ENCODE measurements around the gene OMA1. TPM values are rescaled to one million over a fixed set of nuclear protein-coding genes. Genes with fewer than 3 reads are reported as not detected.
"Not testable (repeated sequence)": the region's sequence is repeated elsewhere in the genome, so short reads cannot be mapped to it uniquely, and the experiment has no call there.

Gene OMA1
- total RNA-seq, 4 donors from 2014 or later: 17.9 to 31.5 (median 27.8) TPM

GRCh38 chr1:58500043-58500442, 46.5 kb downstream of the OMA1 start:
- Histone ChIP-seq H3K36me3 (peaks cover 28% of the 10 kb centered on the region), H3K27me3 (no peaks in the 10 kb centered on the region), H3K9me3 (no peaks in the 10 kb centered on the region), H3K4me1 (no peaks in the 10 kb centered on the region), H3K4me3 (no peak overlapping the region), H3K27ac (no peak overlapping the region)
- WGBS: 73% methylated on average over 1 of the region's 1 CpG
- no peak for DNase-seq (ENCODE audit: low spot score in 2 of 2)
- no peak for TF ChIP-seq POLR2A (IDR thresholded peaks at IDR 0.05)
- TF ChIP-seq CTCF (IDR thresholded peaks at IDR 0.05): no peak
- TF ChIP-seq POLR2AphosphoS5 (IDR thresholded peaks at IDR 0.05): no peak
- no peak for TF ChIP-seq EP300 (IDR thresholded peaks at IDR 0.05)

GRCh38 chr1:58497499-58497898, 49.0 kb downstream of the OMA1 start:
- H3K27me3 ChIP-seq: no peaks in the 10 kb centered on the region
- TF ChIP-seq EP300 (IDR thresholded peaks at IDR 0.05) (no peak), POLR2A (IDR thresholded peaks at IDR 0.05) (no peak), POLR2AphosphoS5 (IDR thresholded peaks at IDR 0.05) (no peak), CTCF (IDR thresholded peaks at IDR 0.05) (no peak)
- H3K4me1 ChIP-seq: no peaks in the 10 kb centered on the region
- DNase-seq (ENCODE audit: low spot score in 2 of 2): no peak
- H3K27ac ChIP-seq: no peak overlapping the region
- H3K36me3 ChIP-seq: peaks cover 14% of the 10 kb centered on the region
- no peaks in the 10 kb centered on the region for H3K9me3 ChIP-seq
- no peak overlapping the region for H3K4me3 ChIP-seq
- 86% methylated on average over 4 of the region's 4 CpGs for WGBS

- no peak for DNase-seq (ENCODE audit: low spot score in 2 of 2)
- 97% methylated on average over 3 of the region's 3 CpGs for WGBS
- TF ChIP-seq CTCF (IDR thresholded peaks at IDR 0.05) (no peak), POLR2A (IDR thresholded peaks at IDR 0.05) (no peak), POLR2AphosphoS5 (IDR thresholded peaks at IDR 0.05) (no peak), EP300 (IDR thresholded peaks at IDR 0.05) (no peak)
- Histone ChIP-seq H3K9me3 (no peaks in the 10 kb centered on the region), H3K4me3 (no peak overlapping the region), H3K4me1 (no peaks in the 10 kb centered on the region), H3K36me3 (no peaks in the 10 kb centered on the region), H3K27me3 (no peaks in the 10 kb centered on the region), H3K27ac (no peak overlapping the region)
Observed at GRCh38 chr1:58496042-58496441, 50.5 kb downstream of the OMA1 start.

GRCh38 chr1:58488914-58489313, 57.6 kb downstream of the OMA1 start:
- H3K27me3 ChIP-seq; H3K4me3 ChIP-seq; H3K36me3 ChIP-seq; H3K27ac ChIP-seq; H3K9me3 ChIP-seq; DNase-seq (ENCODE audit: low spot score in 2 of 2); H3K4me1 ChIP-seq: not testable (repeated sequence)
- over 99% methylated on average over 17 of the region's 18 CpGs for WGBS

- Histone ChIP-seq H3K27me3 (no peaks in the 10 kb centered on the region), H3K4me1 (no peaks in the 10 kb centered on the region), H3K4me3 (no peak overlapping the region), H3K9me3 (no peaks in the 10 kb centered on the region), H3K27ac (no peak overlapping the region), H3K36me3 (peaks cover 9% of the 10 kb centered on the region)
- TF ChIP-seq POLR2AphosphoS5 (IDR thresholded peaks at IDR 0.05): no peak
- no peak for TF ChIP-seq POLR2A (IDR thresholded peaks at IDR 0.05)
- no peak for TF ChIP-seq EP300 (IDR thresholded peaks at IDR 0.05)
- TF ChIP-seq CTCF (IDR thresholded peaks at IDR 0.05): no peak
- DNase-seq (ENCODE audit: low spot score in 2 of 2): no peak
- WGBS: 96% methylated on average over 5 of the region's 5 CpGs
Observed at GRCh38 chr1:58487002-58487401, 59.5 kb downstream of the OMA1 start.

GRCh38 chr1:58481962-58482361, 64.6 kb downstream of the OMA1 start:
- 90% methylated on average over 2 of the region's 2 CpGs for WGBS
- Histone ChIP-seq H3K27ac (no peak overlapping the region), H3K4me1 (no peaks in the 10 kb centered on the region), H3K9me3 (no peaks in the 10 kb centered on the region), H3K4me3 (no peak overlapping the region), H3K36me3 (peaks cover 8% of the 10 kb centered on the region), H3K27me3 (no peaks in the 10 kb centered on the region)
- TF ChIP-seq CTCF (IDR thresholded peaks at IDR 0.05) (no peak), POLR2A (IDR thresholded peaks at IDR 0.05) (no peak), EP300 (IDR thresholded peaks at IDR 0.05) (no peak), POLR2AphosphoS5 (IDR thresholded peaks at IDR 0.05) (no peak)
- DNase-seq (ENCODE audit: low spot score in 2 of 2): no peak
